Measurements from ENCODE around the gene CTSK. TPM values are rescaled to one million over a fixed set of nuclear protein-coding genes. Genes with fewer than 3 reads are reported as not detected.

Gene CTSK
- total RNA-seq, 2 donors from 2014 or later: 7.5 to 9.4 TPM

- Histone ChIP-seq H3K27ac (no peak overlapping the region), H3K4me1 (no peaks in the 10 kb centered on the region), H3K27me3 (no peaks in the 10 kb centered on the region), H3K36me3 (peaks cover 32% of the 10 kb centered on the region), H3K4me3 (no peak overlapping the region), H3K9me3 (no peaks in the 10 kb centered on the region)
- TF ChIP-seq CTCF (IDR thresholded peaks at IDR 0.05): no peak
- no peak for DNase-seq (ENCODE audit: low spot score)
Observed at GRCh38 chr1:150808846-150809245, 786 bp upstream of the CTSK start.

- no peaks in the 10 kb centered on the region for H3K4me1 ChIP-seq
Observed at GRCh38 chr1:150807249-150808023, 624 bp downstream of the CTSK start.

GRCh38 chr1:150805899-150806298, 2.2 kb downstream of the CTSK start:
- TF ChIP-seq CTCF (IDR thresholded peaks at IDR 0.05): no peak
- Histone ChIP-seq H3K4me3 (no peak overlapping the region), H3K27me3 (no peaks in the 10 kb centered on the region), H3K36me3 (peaks cover 3% of the 10 kb centered on the region), H3K4me1 (no peaks in the 10 kb centered on the region), H3K27ac (no peak overlapping the region), H3K9me3 (no peaks in the 10 kb centered on the region)
- DNase-seq (ENCODE audit: low spot score): no peak

More at GRCh38 chr1:150807249-150808023, 624 bp downstream of the CTSK start:
- Histone ChIP-seq H3K27me3 (no peaks in the 10 kb centered on the region), H3K4me3 (peak overlapping the region in 1 of 2 donors; percentile 31), H3K36me3 (peaks cover 18% of the 10 kb centered on the region), H3K9me3 (no peaks in the 10 kb centered on the region), H3K27ac (peak overlapping the region in 1 of 2 donors; percentile 23)
- no peak for DNase-seq (ENCODE audit: low spot score)
- TF ChIP-seq CTCF (IDR thresholded peaks at IDR 0.05): no peak

GRCh38 chr1:150804671-150805070, 3.4 kb downstream of the CTSK start:
- H3K9me3 ChIP-seq: no peaks in the 10 kb centered on the region
- no peak overlapping the region for H3K27ac ChIP-seq
- no peaks in the 10 kb centered on the region for H3K4me1 ChIP-seq
- TF ChIP-seq CTCF (IDR thresholded peaks at IDR 0.05): no peak
- H3K27me3 ChIP-seq: no peaks in the 10 kb centered on the region
- no peak for DNase-seq (ENCODE audit: low spot score)
- H3K4me3 ChIP-seq: no peak overlapping the region
- peaks cover 7% of the 10 kb centered on the region for H3K36me3 ChIP-seq

GRCh38 chr1:150799089-150799488, 9.0 kb downstream of the CTSK start:
- Histone ChIP-seq H3K4me1 (no peaks in the 10 kb centered on the region), H3K27ac (no peak overlapping the region), H3K36me3 (peaks cover 35% of the 10 kb centered on the region), H3K4me3 (no peak overlapping the region), H3K27me3 (no peaks in the 10 kb centered on the region), H3K9me3 (no peaks in the 10 kb centered on the region)
- no peak for DNase-seq (ENCODE audit: low spot score)
- no peak for TF ChIP-seq CTCF (IDR thresholded peaks at IDR 0.05)

GRCh38 chr1:150798525-150798924, 9.5 kb downstream of the CTSK start:
- Histone ChIP-seq H3K36me3 (peaks cover 35% of the 10 kb centered on the region), H3K4me3 (no peak overlapping the region)
- no peak for TF ChIP-seq CTCF (IDR thresholded peaks at IDR 0.05)

More at GRCh38 chr1:150798525-150798924, 9.5 kb downstream of the CTSK start:
- Histone ChIP-seq H3K27me3 (no peaks in the 10 kb centered on the region), H3K27ac (no peak overlapping the region), H3K9me3 (no peaks in the 10 kb centered on the region), H3K4me1 (no peaks in the 10 kb centered on the region)
- DNase-seq (ENCODE audit: low spot score): no peak

Data from right atrium auricular region (tissue), 2 donors.